H1 (cell line): ENCODE results near the gene STXBP5. TPM values are rescaled to one million over a fixed set of nuclear protein-coding genes. Genes with fewer than 3 reads are reported as not detected.

ENCODE experiments used
- CTCF ChIA-PET: fragments of 300-600 bp; sonication (Branson Sonifier 250); formaldehyde crosslinking; loops from one replicate; lab custom pipeline; 2021; ENCODE audit not compliant: partially characterized antibody; lab: Charles Lee
- POLR2A ChIA-PET: fragments of 300-600 bp; sonication (Branson Sonifier 250); formaldehyde crosslinking; loops from one replicate; lab custom pipeline; 2021; ENCODE audit warnings: inconsistent platforms; ENCODE audit not compliant: partially characterized antibody; lab: Charles Lee
- DNase-seq, 2 experiments: peaks; one replicate each; pipeline versions ENCODE4 v3.0.0 to v3.0.0-alpha.2; 2010 to 2022; ENCODE audit warnings: low spot score in 2 of 2, low read depth in 1 of 2, mixed read lengths in 1 of 2
- FAIRE-seq: peaks from 2 replicates; lab custom pipeline; 2011; peaks lifted over from hg19 to GRCh38; lab: Jason Lieb, UNC
- H2AFZ ChIP-seq: 2 replicates; pipeline ENCODE4 v1.8.1; 2012; ENCODE audit warnings: low read length, inconsistent platforms
- H2AK5ac ChIP-seq: 2 replicates; pipeline ENCODE4 v1.6.1; 2013; ENCODE audit warnings: low read depth, low read length
- H2BK120ac ChIP-seq: replicated peaks from 2 replicates; pipeline ENCODE3; 2013; ENCODE audit warnings: low read depth, low read length, inconsistent platforms
- H2BK12ac ChIP-seq: 2 replicates; pipeline ENCODE4 v1.6.1; 2013; ENCODE audit warnings: low read depth, low read length
- H2BK15ac ChIP-seq: 2 replicates; pipeline ENCODE4 v1.6.1; 2013; ENCODE audit warnings: low read length
- H2BK20ac ChIP-seq: 2 replicates; pipeline ENCODE4 v1.6.1; 2013; ENCODE audit warnings: low read length
- H2BK5ac ChIP-seq: 2 replicates; pipeline ENCODE4 v1.6.1; 2013; ENCODE audit warnings: low read depth, low read length
- H3K14ac ChIP-seq: 2 replicates; pipeline ENCODE4 v1.6.1; 2013; ENCODE audit warnings: inconsistent platforms; ENCODE audit not compliant: insufficient read length
- H3K18ac ChIP-seq: 2 replicates; pipeline ENCODE4 v1.6.1; 2013; ENCODE audit warnings: low read length; ENCODE audit errors: extremely low read depth
- H3K23ac ChIP-seq: 2 replicates; pipeline ENCODE4 v1.6.1; 2013; ENCODE audit warnings: inconsistent platforms; ENCODE audit not compliant: insufficient read length
- H3K23me2 ChIP-seq: 2 replicates; pipeline ENCODE4 v1.6.1; 2013; ENCODE audit warnings: low read depth, low read length
- H3K27ac ChIP-seq: 2 replicates; pipeline ENCODE4 v1.6.1; 2011; ENCODE audit warnings: low read depth, low read length, inconsistent platforms
- H3K27me3 ChIP-seq, 4 experiments: replicated peaks in 1 of 4; 1 replicate in 1 of 4; 2 replicates in 3 of 4; pipeline versions ENCODE4 v1.6.1 to v1.8.1; 2011 to 2013; ENCODE audit warnings: low read length in 3 of 4, mild to moderate bottlenecking in 3 of 4, inconsistent platforms in 2 of 4, mixed read lengths in 2 of 4, moderate library complexity in 1 of 4; ENCODE audit not compliant: control insufficient read depth in 3 of 4, insufficient read depth in 3 of 4; ENCODE audit errors: extremely low read depth in 1 of 4
- H3K36me3 ChIP-seq, 4 experiments: 2 replicates each; pipeline versions ENCODE4 v1.6.1 to v1.8.1; 2011 to 2013; ENCODE audit warnings: mild to moderate bottlenecking in 4 of 4, low read length in 3 of 4, moderate library complexity in 2 of 4, control low read depth in 1 of 4, inconsistent platforms in 1 of 4; ENCODE audit not compliant: insufficient read depth in 4 of 4, control insufficient read depth in 2 of 4
- H3K4ac ChIP-seq: replicated peaks from 2 replicates; pipeline ENCODE3; 2013; ENCODE audit warnings: low read length, low read depth, mixed read lengths, inconsistent platforms; ENCODE audit not compliant: insufficient read length
- H3K4me1 ChIP-seq, 4 experiments: replicated peaks in 1 of 4; 1 replicate in 1 of 4; 2 replicates in 3 of 4; pipeline versions ENCODE4 v1.6.1 to v1.8.1; 2011 to 2013; ENCODE audit warnings: low read length in 3 of 4, inconsistent platforms in 2 of 4, mixed read lengths in 1 of 4; ENCODE audit not compliant: insufficient read depth in 4 of 4, control insufficient read depth in 3 of 4
- H3K4me2 ChIP-seq, 2 experiments: 2 replicates each; pipeline versions ENCODE4 v1.6.1 to v1.8.1; 2011 to 2013; ENCODE audit warnings: low read depth in 2 of 2, low read length in 2 of 2, control low read depth in 1 of 2, inconsistent platforms in 1 of 2, mild to moderate bottlenecking in 1 of 2; ENCODE audit not compliant: insufficient read depth in 1 of 2
- H3K4me3 ChIP-seq, 4 experiments: fragments of 200-600, 300-600 bp in 1 of 4; sonication (generic), shearing (Covaris generic), sonication (Bioruptor Twin) in 1 of 4; 2 replicates each; pipeline versions ENCODE4 v1.5.1 to v1.8.1; 2011 to 2016; ENCODE audit warnings: low read length in 4 of 4, low read depth in 3 of 4, control low read depth in 2 of 4, inconsistent platforms in 2 of 4, mild to moderate bottlenecking in 2 of 4, mixed read lengths in 1 of 4, moderate library complexity in 1 of 4; ENCODE audit not compliant: insufficient read depth in 2 of 4; ENCODE audit errors: extremely low read depth in 1 of 4
- H3K56ac ChIP-seq: replicated peaks from 2 replicates; pipeline ENCODE3; 2013; ENCODE audit warnings: low read depth, mild to moderate bottlenecking, mixed read lengths, low read length, inconsistent platforms; ENCODE audit not compliant: insufficient read length
- H3K79me1 ChIP-seq: 2 replicates; pipeline ENCODE4 v1.6.1; 2013; ENCODE audit warnings: low read depth, low read length, control low read depth
- H3K79me2 ChIP-seq, 2 experiments: 2 replicates each; pipeline versions ENCODE4 v1.6.1 to v1.8.1; 2012 to 2013; ENCODE audit warnings: low read length in 2 of 2, mild to moderate bottlenecking in 2 of 2, inconsistent platforms in 1 of 2; ENCODE audit not compliant: insufficient read depth in 2 of 2, control insufficient read depth in 1 of 2
- H3K9ac ChIP-seq, 4 experiments: replicated peaks in 1 of 4; 1 replicate in 1 of 4; 2 replicates in 3 of 4; pipeline versions ENCODE4 v1.6.1 to v1.8.1; 2011 to 2013; ENCODE audit warnings: low read depth in 3 of 4, low read length in 3 of 4, control low read depth in 2 of 4, mild to moderate bottlenecking in 2 of 4, moderate library complexity in 2 of 4, inconsistent platforms in 1 of 4; ENCODE audit errors: extremely low read depth in 1 of 4
- H3K9me3 ChIP-seq, 2 experiments: 2 replicates each; pipeline versions ENCODE4 v1.6.1 to v1.8.1; 2012 to 2013; ENCODE audit warnings: mild to moderate bottlenecking in 2 of 2, moderate library complexity in 2 of 2, control low read depth in 1 of 2, inconsistent platforms in 1 of 2, low read depth in 1 of 2, low read length in 1 of 2, mixed read lengths in 1 of 2; ENCODE audit not compliant: insufficient read depth in 2 of 2
- H4K20me1 ChIP-seq, 2 experiments: replicated peaks in 1 of 2; 2 replicates each; pipeline versions ENCODE3 to v1.8.1; 2011 to 2013; ENCODE audit warnings: inconsistent platforms in 2 of 2, low read length in 2 of 2, mild to moderate bottlenecking in 1 of 2; ENCODE audit not compliant: insufficient read depth in 2 of 2, control insufficient read depth in 1 of 2
- H4K5ac ChIP-seq: 2 replicates; pipeline ENCODE4 v1.6.1; 2013; ENCODE audit warnings: low read length, low read depth, mixed read lengths, inconsistent platforms; ENCODE audit not compliant: insufficient read length
- H4K8ac ChIP-seq: 2 replicates; pipeline ENCODE4 v1.8.0; 2013; ENCODE audit warnings: mild to moderate bottlenecking, moderate library complexity, low read length, inconsistent platforms; ENCODE audit not compliant: insufficient read depth; ENCODE audit errors: extremely low read depth
- H4K91ac ChIP-seq: replicated peaks from 2 replicates; pipeline ENCODE3; 2013; ENCODE audit warnings: low read length, mixed read lengths, inconsistent platforms; ENCODE audit not compliant: insufficient read length
- BACH1 ChIP-seq: IDR thresholded peaks from 2 replicates; pipeline ENCODE4 v1.6.1; 2012; ENCODE audit warnings: low read length, improper control_type of control experiment
- KDM4A ChIP-seq: IDR thresholded peaks from one replicate; pipeline ENCODE4 v1.7.1; 2012; ENCODE audit warnings: low read depth, mild to moderate bottlenecking, moderate library complexity, low read length, inconsistent platforms; ENCODE audit not compliant: severe bottlenecking
- RXRA ChIP-seq: IDR thresholded peaks from 2 replicates; pipeline ENCODE4 v1.6.1; 2011; ENCODE audit warnings: low read depth, mild to moderate bottlenecking, low read length, moderate library complexity; ENCODE audit not compliant: insufficient read depth
- TAF1 ChIP-seq: IDR thresholded peaks from 2 replicates; pipeline ENCODE4 v1.6.1; 2011; ENCODE audit warnings: mild to moderate bottlenecking, low read depth, low read length
- TAF7 ChIP-seq: optimal IDR thresholded peaks from 2 replicates; pipeline ENCODE3; 2011; ENCODE audit warnings: low read depth, mild to moderate bottlenecking, inconsistent platforms, low read length, moderate library complexity, borderline replicate concordance
- WGBS, 2 experiments: shearing (Covaris generic) in 1 of 2; methylation state at CpG; one replicate each; pipeline versions ENCODE4 v1.1.6 to v1.1.7; 2013 to 2015; ENCODE audit warnings: low lambda C conversion rate in 2 of 2, mixed read lengths in 2 of 2, inconsistent platforms in 1 of 2, low coverage in 1 of 2, missing lambda C conversion rate in 1 of 2; ENCODE audit not compliant: insufficient replicate concordance in 2 of 2, insufficient coverage in 1 of 2, insufficient read length in 1 of 2; ENCODE audit errors: extremely low coverage in 1 of 2, missing lambda C conversion rate in 1 of 2; 5-methylcytosine and 5-hydroxymethylcytosine counted together
- polyA plus RNA-seq, 7 experiments: library from polyadenylated mRNA; depleted of rRNA in 3 of 7; stranded (reverse) in 5 of 7; unstranded in 2 of 7; fragments of >200 nt in 5 of 7; fragments of 200-250 nt in 2 of 7; gene quantifications; 1 replicate in 5 of 7; 2 replicates in 1 of 7; 4 replicates in 1 of 7; pipeline versions ENCODE4 v1.2.1 to v1.2.3, GENCODE V29; 2011 to 2013; ENCODE audit warnings: missing spikeins in 2 of 7, mixed read lengths in 2 of 7
- total RNA-seq: library from RNA; stranded (reverse); fragmentation: NEBNext Ultra II Directional; extraction: Animal tissue kit (Norgen Biotek cat#: 25700); gene quantifications from 2 replicates; pipeline ENCODE4 v1.2.1, GENCODE V29; 2021

Gene STXBP5
- total and polyA plus RNA-seq, 2 of the 8 experiments (the other 6 are each of a cell fraction or from before 2014, with no cell fraction given) = 2.7 to 10.8 TPM

GRCh38 chr6:147299035-147299434 lies 94.8 kb downstream of the STXBP5 start:
- peaks cover 0 to 11% (median 5%) of the 10 kb centered on the region in 4 experiments; a peak in 4 of 8 replicates for H3K36me3 ChIP-seq
- no peak overlapping the region for H3K18ac ChIP-seq
- no peak overlapping the region for H3K56ac ChIP-seq
- no peak overlapping the region for H4K8ac ChIP-seq
- H2AFZ ChIP-seq = no peak overlapping the region
- DNase-seq = no peak
- no peak overlapping the region for H4K91ac ChIP-seq
- no peak overlapping the region for H3K4ac ChIP-seq
- H3K27ac ChIP-seq = no peak overlapping the region
- no peaks in the 10 kb centered on the region for H3K4me1 ChIP-seq
- H2BK12ac ChIP-seq = no peak overlapping the region
- no peak overlapping the region for H3K9ac ChIP-seq
- no peak overlapping the region for H2AK5ac ChIP-seq
- H3K4me3 ChIP-seq = no peak overlapping the region
- H2BK120ac ChIP-seq = no peak overlapping the region
- no peaks in the 10 kb centered on the region for H4K20me1 ChIP-seq
- ChIA-PET POLR2A (no interaction called here), CTCF (no interaction called here)
- no peaks in the 10 kb centered on the region for H3K27me3 ChIP-seq
- no peak overlapping the region for H3K4me2 ChIP-seq
- H3K23me2 ChIP-seq = no peaks in the 10 kb centered on the region
- H3K23ac ChIP-seq = no peak overlapping the region
- peaks cover 6 to 14% of the 10 kb centered on the region in 2 experiments for H3K9me3 ChIP-seq
- FAIRE-seq = no peak
- H3K79me2 ChIP-seq = no peaks in the 10 kb centered on the region
- H4K5ac ChIP-seq = no peak overlapping the region
- H2BK15ac ChIP-seq = no peak overlapping the region
- no peak overlapping the region for H3K14ac ChIP-seq
- no peak overlapping the region for H2BK20ac ChIP-seq
- H2BK5ac ChIP-seq = no peak overlapping the region
- H3K79me1 ChIP-seq = no peaks in the 10 kb centered on the region
- WGBS, 2 experiments = 100% methylated on average over 3 of the region's 3 CpGs; no CpG with 5 or more reads in 1 of the 2 experiments
- TF ChIP-seq TAF1 (no peak), KDM4A (no peak), TAF7 (no peak), RXRA (no peak), BACH1 (no peak)
